GM19240 (cell line): ENCODE data around the gene TANC1.
"Not testable (repeated sequence)": the region's sequence is repeated elsewhere in the genome, so short reads cannot be mapped to it uniquely, and the experiment has no call there.

Experiments
- DNase-seq: peaks from one replicate; pipeline ENCODE4 v3.0.0; 2011; ENCODE audit warnings: low spot score; ENCODE audit not compliant: insufficient read length

Gene TANC1

GRCh38 chr2:159028776-159029175, 60.3 kb downstream of the TANC1 start:
- no peak for DNase-seq

- DNase-seq = no peak
Measured at GRCh38 chr2:159029936-159030335, 61.5 kb downstream of the TANC1 start.

- no peak for DNase-seq
Measured at GRCh38 chr2:159030674-159031380, 62.4 kb downstream of the TANC1 start.

- no peak for DNase-seq
Measured at GRCh38 chr2:159032146-159032545, 63.7 kb downstream of the TANC1 start.

- no peak for DNase-seq
Measured at GRCh38 chr2:159032580-159032979, 64.1 kb downstream of the TANC1 start.

GRCh38 chr2:159034713-159035112, 66.3 kb downstream of the TANC1 start:
- no peak for DNase-seq

- DNase-seq = no peak
Measured at GRCh38 chr2:159035790-159036411, 67.5 kb downstream of the TANC1 start.

- not testable (repeated sequence) for DNase-seq
Measured at GRCh38 chr2:159036461-159036860, 68.0 kb downstream of the TANC1 start.

GRCh38 chr2:159041328-159041727, 72.9 kb downstream of the TANC1 start:
- not testable (repeated sequence) for DNase-seq

- DNase-seq = no peak
Measured at GRCh38 chr2:159042115-159042850, 73.8 kb downstream of the TANC1 start.

- DNase-seq = no peak
Measured at GRCh38 chr2:159043710-159044109, 75.3 kb downstream of the TANC1 start.

- DNase-seq = no peak
Measured at GRCh38 chr2:159044804-159045286, 76.4 kb downstream of the TANC1 start.

- DNase-seq = no peak
Measured at GRCh38 chr2:159045545-159046454, 77.4 kb downstream of the TANC1 start.

- no peak for DNase-seq
Measured at GRCh38 chr2:159046966-159047365, 78.5 kb downstream of the TANC1 start.

GRCh38 chr2:159050426-159050825, 82.0 kb downstream of the TANC1 start:
- no peak for DNase-seq

- DNase-seq = no peak
Measured at GRCh38 chr2:159051133-159051532, 82.7 kb downstream of the TANC1 start.

- DNase-seq = no peak
Measured at GRCh38 chr2:159051661-159052060, 83.2 kb downstream of the TANC1 start.

GRCh38 chr2:159052157-159052601, 83.7 kb downstream of the TANC1 start:
- DNase-seq = no peak

- DNase-seq = no peak
Measured at GRCh38 chr2:159053161-159054031, 85.0 kb downstream of the TANC1 start.

GRCh38 chr2:159054032-159054334, 85.5 kb downstream of the TANC1 start:
- DNase-seq = no peak
